Measurements from ENCODE around the gene RNASE12.

DNA sequence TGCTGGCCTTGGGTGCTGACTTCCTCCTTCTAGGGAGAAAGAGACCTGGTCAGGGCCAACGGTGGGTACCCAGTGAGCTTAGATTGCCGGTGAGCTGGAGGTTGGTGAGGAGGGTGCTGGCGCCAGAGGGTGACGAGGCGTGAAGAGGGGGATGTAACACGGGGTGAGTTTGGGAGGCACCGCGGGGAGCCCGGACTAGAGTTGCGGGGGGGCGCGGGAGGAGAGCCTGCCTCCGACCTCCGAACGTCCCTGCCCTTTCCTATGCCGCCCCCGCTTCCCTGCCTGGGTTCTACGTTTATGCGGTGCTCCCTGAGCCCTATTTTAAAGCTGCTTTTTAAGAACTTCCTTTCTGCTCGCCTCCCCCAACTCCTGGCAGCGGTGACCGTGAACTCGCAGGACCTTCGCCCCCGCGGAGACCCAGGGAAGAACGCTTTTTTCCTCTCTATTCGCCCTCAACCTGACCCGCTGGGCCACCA, 31.7 kb upstream of the RNASE12 start:
- TF ChIP-seq NFRKB (IDR thresholded peaks at IDR 0.05), result no peak
- no peak for TF ChIP-seq SUZ12 (IDR thresholded peaks at IDR 0.05)

Data from HEK293T (cell line).